SK-N-SH (cell line): ENCODE measurements around the gene VARS1. TPM values are rescaled to one million over a fixed set of nuclear protein-coding genes. Genes with fewer than 3 reads are reported as not detected.

ENCODE experiments used
- CTCF ChIA-PET: fragments of 300-600, 350-600 bp; formaldehyde crosslinking; extraction: SDS; loops from one replicate; lab custom pipeline; 2021; lab: Yijun Ruan, JAX
- POLR2A ChIA-PET: fragments of 350-600 bp; sonication (Branson Sonifier 250); formaldehyde crosslinking; extraction: SDS; loops from one replicate; lab custom pipeline; 2020; ENCODE audit warnings: antibody characterized with exemption, inconsistent platforms; lab: Yijun Ruan, JAX
- DNase-seq: peaks from one replicate; pipeline ENCODE4 v3.0.0; 2012
- H2AFZ ChIP-seq: fragments of 200-600 bp; sonication (generic); 2 replicates; pipeline ENCODE4 v1.8.1; 2016; ENCODE audit warnings: antibody characterized with exemption, mild to moderate bottlenecking, low read depth
- H3F3A ChIP-seq: fragments of 200-600 bp; sonication (generic); replicated peaks from 2 replicates; pipeline ENCODE3; 2016; ENCODE audit warnings: antibody characterized with exemption, mild to moderate bottlenecking; ENCODE audit not compliant: insufficient read depth
- H3K27ac ChIP-seq, 2 experiments: fragments of 200-500 bp in 1 of 2; fragments of 200-600 bp in 1 of 2; sonication (Bioruptor generic) in 1 of 2; sonication (generic), shearing (Covaris generic) in 1 of 2; 2 replicates each; pipeline versions ENCODE4 v1.5.1 to v1.6.1; 2014 to 2016; ENCODE audit warnings: low read depth in 2 of 2, inconsistent platforms in 1 of 2, low read length in 1 of 2, mild to moderate bottlenecking in 1 of 2, mixed read lengths in 1 of 2
- H3K27me3 ChIP-seq: fragments of 200-600 bp; sonication (generic), shearing (Covaris generic); 2 replicates; pipeline ENCODE4 v1.6.1; 2016; ENCODE audit warnings: mixed run types; ENCODE audit not compliant: insufficient read depth
- H3K36me3 ChIP-seq, 2 experiments: fragments of 200-500 bp in 1 of 2; fragments of 200-600 bp in 1 of 2; sonication (Bioruptor generic) in 1 of 2; sonication (generic) in 1 of 2; replicated peaks in 1 of 2; 2 replicates each; pipeline versions ENCODE3 to v1.5.1; 2014 to 2016; ENCODE audit warnings: low read length in 1 of 2, mild to moderate bottlenecking in 1 of 2; ENCODE audit not compliant: insufficient read depth in 2 of 2, control insufficient read depth in 1 of 2
- H3K4me1 ChIP-seq, 2 experiments: fragments of 200-500 bp in 1 of 2; fragments of 200-600 bp in 1 of 2; sonication (Bioruptor generic) in 1 of 2; sonication (generic), shearing (Covaris generic) in 1 of 2; 2 replicates each; pipeline versions ENCODE4 v1.5.1 to v1.6.1; 2014 to 2016; ENCODE audit warnings: low read depth in 1 of 2, low read length in 1 of 2, mixed run types in 1 of 2; ENCODE audit not compliant: insufficient read depth in 2 of 2, control insufficient read depth in 1 of 2
- H3K4me2 ChIP-seq: fragments of 200-600 bp; sonication (generic), shearing (Covaris generic); 2 replicates; pipeline ENCODE4 v1.6.1; 2017; ENCODE audit warnings: mixed run types
- H3K4me3 ChIP-seq, 2 experiments: fragments of 200-500 bp in 1 of 2; fragments of 200-600 bp in 1 of 2; sonication (Bioruptor generic) in 1 of 2; sonication (generic), shearing (Covaris generic) in 1 of 2; 2 replicates each; pipeline versions ENCODE4 v1.5.1 to v1.8.1; 2014 to 2016; ENCODE audit warnings: low read depth in 2 of 2, inconsistent platforms in 1 of 2, low read length in 1 of 2, mild to moderate bottlenecking in 1 of 2, mixed read lengths in 1 of 2, moderate library complexity in 1 of 2
- H3K79me2 ChIP-seq: fragments of 200-600 bp; sonication (generic); 2 replicates; pipeline ENCODE4 v1.8.1; 2017; ENCODE audit warnings: mild to moderate bottlenecking; ENCODE audit not compliant: insufficient read depth
- H3K9ac ChIP-seq: fragments of 200-600 bp; sonication (generic); 2 replicates; pipeline ENCODE4 v1.6.1; 2017; ENCODE audit warnings: mixed run types
- H3K9me2 ChIP-seq: fragments of 200-600 bp; sonication (generic); 2 replicates; pipeline ENCODE4 v1.6.1; 2017; ENCODE audit warnings: mixed run types
- H3K9me3 ChIP-seq: fragments of 200-600 bp; sonication (generic); 2 replicates; pipeline ENCODE4 v1.6.1; 2017; ENCODE audit warnings: mixed run types, mild to moderate bottlenecking, moderate library complexity
- H4K20me1 ChIP-seq: fragments of 200-600 bp; sonication (generic); 2 replicates; pipeline ENCODE4 v1.6.1; 2017; ENCODE audit warnings: mild to moderate bottlenecking, mixed run types; ENCODE audit not compliant: insufficient read depth
- CHD2 ChIP-seq: fragments of 150-350 bp; IDR thresholded peaks from 2 replicates; pipeline ENCODE4 v1.6.1; 2018; ENCODE audit warnings: low read length; ENCODE audit not compliant: partially characterized antibody
- EZH2phosphoT487 ChIP-seq: fragments of 200-600 bp; sonication (generic); IDR thresholded peaks from 2 replicates; pipeline ENCODE4 v1.6.1; 2017; ENCODE audit warnings: low read depth, mixed run types, mild to moderate bottlenecking, antibody characterized with exemption, moderate library complexity, borderline replicate concordance
- GABPA ChIP-seq: IDR thresholded peaks from 2 replicates; pipeline ENCODE4 v1.4.0; 2012; ENCODE audit warnings: low read depth, mild to moderate bottlenecking
- GATA2 ChIP-seq: sonication (generic); formaldehyde crosslinking; IDR thresholded peaks from 2 replicates; pipeline ENCODE4 v1.5.0; 2020; ENCODE audit warnings: mild to moderate bottlenecking, missing genetic modification reagents
- JUND ChIP-seq: IDR thresholded peaks from 2 replicates; pipeline ENCODE4 v1.4.0; 2012
- MXI1 ChIP-seq: IDR thresholded peaks from 2 replicates; pipeline ENCODE4 v1.6.1; 2012; ENCODE audit warnings: mild to moderate bottlenecking, low read depth, low read length, improper control_type of control experiment
- RAD21 ChIP-seq: IDR thresholded peaks from 2 replicates; pipeline ENCODE4 v1.6.1; 2012; ENCODE audit warnings: mild to moderate bottlenecking, low read length
- REST ChIP-seq: IDR thresholded peaks from 2 replicates; pipeline ENCODE4 v1.6.1; 2012; ENCODE audit warnings: mild to moderate bottlenecking, low read depth, low read length, moderate library complexity
- RXRA ChIP-seq: IDR thresholded peaks from 2 replicates; pipeline ENCODE4 v1.4.0; 2012; ENCODE audit warnings: low read depth, mild to moderate bottlenecking, borderline replicate concordance
- SIN3A ChIP-seq: IDR thresholded peaks from 2 replicates; pipeline ENCODE4 v1.6.1; 2012; ENCODE audit warnings: low read depth, mild to moderate bottlenecking, low read length, moderate library complexity, borderline replicate concordance
- TCF12 ChIP-seq: IDR thresholded peaks from 2 replicates; pipeline ENCODE4 v1.4.0; 2012
- YY1 ChIP-seq: IDR thresholded peaks from 2 replicates; pipeline ENCODE4 v1.4.0; 2012; ENCODE audit warnings: low read depth, mild to moderate bottlenecking
- ZBTB33 ChIP-seq: IDR thresholded peaks from 2 replicates; pipeline ENCODE4 v1.4.0; 2012; ENCODE audit warnings: low read depth, borderline replicate concordance
- WGBS: methylation state at CpG from one replicate; pipeline ENCODE4 v1.1.6; 2017; ENCODE audit warnings: low lambda C conversion rate; 5-methylcytosine and 5-hydroxymethylcytosine counted together
- polyA plus RNA-seq, 3 experiments: library from polyadenylated mRNA; depleted of rRNA; stranded (reverse); fragments of >200 nt; gene quantifications; 2 replicates each; pipeline ENCODE4 v1.2.3, GENCODE V29; 2012
- TF ChIP-seq, protein P1 (sequence below): IDR thresholded peaks from 2 replicates; pipeline ENCODE4 v1.4.0; 2012; ENCODE audit warnings: low read depth

VARS1 gene
- polyA plus RNA-seq, 1 of the 3 experiments (the other 2 are of a cell fraction), result 35.1 TPM

- TF ChIP-seq JUND (no peak), ZBTB33 (no peak), REST (no peak), SIN3A (no peak), MXI1 (no peak), RAD21 (no peak), TCF12 (no peak), GABPA (no peak), YY1 (no peak), CHD2 (no peak), RXRA (no peak), GATA2 (no peak), EZH2phosphoT487 (no peak)
- TF ChIP-seq, protein P1, sequence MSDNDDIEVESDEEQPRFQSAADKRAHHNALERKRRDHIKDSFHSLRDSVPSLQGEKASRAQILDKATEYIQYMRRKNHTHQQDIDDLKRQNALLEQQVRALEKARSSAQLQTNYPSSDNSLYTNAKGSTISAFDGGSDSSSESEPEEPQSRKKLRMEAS, result no peak
- peaks cover 0 to 3% of the 10 kb centered on the region in 2 experiments; a peak in 1 of 4 replicates for H3K4me1 ChIP-seq
- ChIA-PET POLR2A (no interaction called here), CTCF (interaction anchor here (0.8 kb wide), 1 partner anchor 93 kb away, joined by 3 read pairs; the partner anchor contains the start of gene DDAH2)
- 18% methylated on average over 23 of the region's 25 CpGs for WGBS
- peak overlapping the region; percentile 70 for H3K4me2 ChIP-seq
- peaks cover 7% of the 10 kb centered on the region for H3F3A ChIP-seq
- no peaks in the 10 kb centered on the region for H3K36me3 ChIP-seq
- no peaks in the 10 kb centered on the region for H3K9me3 ChIP-seq
- H2AFZ ChIP-seq, result peak overlapping the region; percentile 51; the same call in 1 of the 2 replicates
- H3K27me3 ChIP-seq, result no peaks in the 10 kb centered on the region
- peaks cover 10% of the 10 kb centered on the region for H3K79me2 ChIP-seq
- no peaks in the 10 kb centered on the region for H4K20me1 ChIP-seq
- peak overlapping the region; percentile 34 to 55; a peak in 3 of 4 replicates for H3K27ac ChIP-seq
- H3K4me3 ChIP-seq, result peak overlapping the region; percentile 37 to 44
- H3K9me2 ChIP-seq, result no peaks in the 10 kb centered on the region
- DNase-seq, result peak; percentile 69
- peak overlapping the region; percentile 53 for H3K9ac ChIP-seq
Observed at GRCh38 chr6:31822036-31822821, 26.7 kb upstream of the VARS1 start.
